Liver (tissue), 9 donors: ENCODE data around the gene SYNJ2. TPM values are rescaled to one million over a fixed set of nuclear protein-coding genes. Genes with fewer than 3 reads are reported as not detected.

Experiments used
- DNase-seq: peaks from one replicate; pipeline ENCODE4 v3.0.0-alpha.2; 2017; ENCODE audit warnings: low spot score
- H3K27ac ChIP-seq, 2 donors: one replicate each; pipeline ENCODE4 v1.7.0; 2013; ENCODE audit warnings: inconsistent platforms in 2 of 2, low read length in 2 of 2, control low read depth in 1 of 2, low read depth in 1 of 2, mild to moderate bottlenecking in 1 of 2
- H3K27me3 ChIP-seq, 4 donors: one replicate each; pipeline versions ENCODE4 v1.6.1 to v1.7.0; 2013; ENCODE audit warnings: low read length in 3 of 4, inconsistent platforms in 1 of 4, mild to moderate bottlenecking in 1 of 4, moderate library complexity in 1 of 4; ENCODE audit not compliant: control insufficient read depth in 4 of 4, insufficient read depth in 4 of 4
- H3K36me3 ChIP-seq, 4 donors: one replicate each; pipeline versions ENCODE4 v1.6.1 to v1.7.0; 2013; ENCODE audit warnings: low read length in 3 of 4, mild to moderate bottlenecking in 3 of 4, low read depth in 1 of 4, moderate library complexity in 1 of 4; ENCODE audit not compliant: control insufficient read depth in 4 of 4, insufficient read depth in 3 of 4
- H3K4me1 ChIP-seq, 4 donors: one replicate each; pipeline versions ENCODE4 v1.6.1 to v1.7.0; 2013; ENCODE audit warnings: low read length in 3 of 4, mild to moderate bottlenecking in 3 of 4, moderate library complexity in 1 of 4; ENCODE audit not compliant: control insufficient read depth in 4 of 4, insufficient read depth in 4 of 4
- H3K4me3 ChIP-seq, 3 donors: one replicate each; pipeline versions ENCODE4 v1.6.1 to v1.7.0; 2013; ENCODE audit warnings: low read length in 3 of 3, control low read depth in 1 of 3, low read depth in 1 of 3, mild to moderate bottlenecking in 1 of 3
- H3K9ac ChIP-seq, 2 donors: one replicate each; pipeline ENCODE4 v1.7.0; 2013; ENCODE audit warnings: low read length in 2 of 2, mild to moderate bottlenecking in 2 of 2, moderate library complexity in 2 of 2, control low read depth in 1 of 2, low read depth in 1 of 2
- H3K9me3 ChIP-seq, 4 donors: one replicate each; pipeline versions ENCODE4 v1.6.1 to v1.7.0; 2013; ENCODE audit warnings: low read length in 3 of 4; ENCODE audit not compliant: control insufficient read depth in 4 of 4
- ATF3 ChIP-seq: IDR thresholded peaks from 2 replicates; pipeline ENCODE4 v1.6.1; 2016; ENCODE audit warnings: antibody characterized with exemption
- EGR1 ChIP-seq, 2 donors: IDR thresholded peaks; 2 replicates each; pipeline ENCODE4 v1.6.1; 2016 to 2018; ENCODE audit warnings: antibody characterized with exemption in 2 of 2, low read depth in 2 of 2
- FOXA2 ChIP-seq: IDR thresholded peaks from 2 replicates; pipeline ENCODE4 v1.6.1; 2016; ENCODE audit warnings: antibody characterized with exemption
- HNF4A ChIP-seq, 2 donors: conservative IDR thresholded peaks; 2 replicates each; pipeline ENCODE4 v1.6.1; 2016; ENCODE audit warnings: antibody characterized with exemption in 2 of 2, mild to moderate bottlenecking in 2 of 2
- JUND ChIP-seq, 2 donors: IDR thresholded peaks; 2 replicates each; pipeline ENCODE4 v1.6.1; 2016; ENCODE audit warnings: antibody characterized with exemption in 2 of 2
- MAX ChIP-seq: IDR thresholded peaks from 2 replicates; pipeline ENCODE4 v1.6.1; 2016; ENCODE audit warnings: antibody characterized with exemption
- NR2F2 ChIP-seq: IDR thresholded peaks from 2 replicates; pipeline ENCODE4 v1.6.1; 2016; ENCODE audit warnings: antibody characterized with exemption
- RAD21 ChIP-seq, 2 donors: IDR thresholded peaks; 2 replicates each; pipeline ENCODE4 v1.6.1; 2016; ENCODE audit warnings: antibody characterized with exemption in 2 of 2, mild to moderate bottlenecking in 2 of 2
- REST ChIP-seq: IDR thresholded peaks from 2 replicates; pipeline ENCODE4 v1.6.1; 2016; ENCODE audit warnings: antibody characterized with exemption, mild to moderate bottlenecking
- TAF1 ChIP-seq: conservative IDR thresholded peaks from 2 replicates; pipeline ENCODE4 v1.6.1; 2016; ENCODE audit warnings: antibody characterized with exemption, mild to moderate bottlenecking
- WGBS: extraction: QIAGEN DNeasy Blood & Tissue Kit; methylation state at CpG from one replicate; pipeline ENCODE4 v1.1.7; 2013; 5-methylcytosine and 5-hydroxymethylcytosine counted together
- polyA plus RNA-seq, 2 donors: library from polyadenylated mRNA; stranded (reverse) in 1 of 2; unstranded in 1 of 2; fragments of 200-250 nt in 1 of 2; fragments of >200 nt in 1 of 2; fragmentation: Nextera tagmentation in 1 of 2; extraction: Ambion mirVana in 1 of 2; gene quantifications; one replicate each; pipeline versions ENCODE4 v1.2.1 to v1.2.3, GENCODE V29; 2013 to 2015
- total RNA-seq, 2 donors: library from RNA; depleted of rRNA; stranded (reverse); fragments of >200 nt; gene quantifications; one replicate each; pipeline ENCODE4 v1.2.3, GENCODE V29; 2014
- donor health status: healthy.
- donor health status: healthy.
- donor health status: healthy.
- donor health status: healthy.
- donor health status: healthy.

Gene SYNJ2
- total and polyA plus RNA-seq, 4 donors = 2.4 to 8.9 (median 3.2) TPM

GRCh38 chr6:158122048-158122447 is 140.4 kb downstream of the SYNJ2 start:
- Histone ChIP-seq H3K36me3 (peaks cover 0 to 6% (median under 1%) of the 10 kb centered on the region in 4 donors), H3K4me3 (no peak overlapping the region), H3K9me3 (no peaks in the 10 kb centered on the region), H3K27me3 (no peaks in the 10 kb centered on the region), H3K4me1 (no peaks in the 10 kb centered on the region), H3K27ac (no peak overlapping the region), H3K9ac (no peak overlapping the region)
- DNase-seq = no peak
- 85% methylated on average over 2 of the region's 2 CpGs for WGBS
- TF ChIP-seq JUND (IDR thresholded peaks at IDR 0.05) = no peak
- no peak for TF ChIP-seq MAX
- no peak for TF ChIP-seq HNF4A (conservative IDR thresholded peaks at IDR 0.05)
- TF ChIP-seq REST = no peak

- Histone ChIP-seq H3K4me1 (no peaks in the 10 kb centered on the region), H3K36me3 (peaks cover 0 to 2% (median under 1%) of the 10 kb centered on the region in 4 donors), H3K27ac (no peak overlapping the region), H3K4me3 (no peak overlapping the region), H3K27me3 (no peaks in the 10 kb centered on the region), H3K9ac (no peak overlapping the region), H3K9me3 (no peaks in the 10 kb centered on the region)
- no peak for TF ChIP-seq FOXA2
- TF ChIP-seq JUND (IDR thresholded peaks at IDR 0.05) = no peak
- no peak for DNase-seq
- 98% methylated on average over 1 of the region's 1 CpG for WGBS
Observed at GRCh38 chr6:158124288-158124687, 142.6 kb downstream of the SYNJ2 start.

- no peak for DNase-seq
- Histone ChIP-seq H3K27ac (no peak overlapping the region), H3K9me3 (no peaks in the 10 kb centered on the region), H3K9ac (no peak overlapping the region), H3K4me3 (no peak overlapping the region), H3K27me3 (no peaks in the 10 kb centered on the region), H3K36me3 (peaks cover 0 to 2% (median 0%) of the 10 kb centered on the region in 4 donors), H3K4me1 (no peaks in the 10 kb centered on the region)
- TF ChIP-seq FOXA2 = no peak
- TF ChIP-seq ATF3 = no peak
- no peak for TF ChIP-seq EGR1 (IDR thresholded peaks at IDR 0.05; ENCODE audit: low read depth in 2 of 2)
- WGBS = over 99% methylated on average over 2 of the region's 2 CpGs
Observed at GRCh38 chr6:158125271-158125670, 143.6 kb downstream of the SYNJ2 start.

GRCh38 chr6:158131926-158132325 is 150.3 kb downstream of the SYNJ2 start:
- no peaks in the 10 kb centered on the region for H3K4me1 ChIP-seq
- peaks cover 0 to 4% (median 0%) of the 10 kb centered on the region in 4 donors for H3K36me3 ChIP-seq
- no peak for DNase-seq
- H3K4me3 ChIP-seq = no peak overlapping the region
- no peaks in the 10 kb centered on the region for H3K9me3 ChIP-seq
- no peak overlapping the region for H3K27ac ChIP-seq
- 76% methylated on average over 1 of the region's 1 CpG for WGBS
- no peak overlapping the region for H3K9ac ChIP-seq
- H3K27me3 ChIP-seq = no peaks in the 10 kb centered on the region
- TF ChIP-seq RAD21 (IDR thresholded peaks at IDR 0.05) (peak; percentile 5 to 44), TAF1 (no peak), NR2F2 (no peak)
